ENCODE measurements around the gene ATP10D.

ATP10D gene

GRCh38 chr4:47621181-47621580, 136.1 kb downstream of the ATP10D start:
- H3K27ac Mint-ChIP-seq, result no peak overlapping the region
- no peaks in the 10 kb centered on the region for H3K36me3 Mint-ChIP-seq (ENCODE audit: low read depth)
- H3K4me3 Mint-ChIP-seq, result no peak overlapping the region
- no peak for DNase-seq
- H3K4me1 Mint-ChIP-seq (ENCODE audit: low read depth), result no peaks in the 10 kb centered on the region
- H3K27me3 Mint-ChIP-seq, result no peaks in the 10 kb centered on the region
- H3K9me3 Mint-ChIP-seq, result no peaks in the 10 kb centered on the region

DNA sequence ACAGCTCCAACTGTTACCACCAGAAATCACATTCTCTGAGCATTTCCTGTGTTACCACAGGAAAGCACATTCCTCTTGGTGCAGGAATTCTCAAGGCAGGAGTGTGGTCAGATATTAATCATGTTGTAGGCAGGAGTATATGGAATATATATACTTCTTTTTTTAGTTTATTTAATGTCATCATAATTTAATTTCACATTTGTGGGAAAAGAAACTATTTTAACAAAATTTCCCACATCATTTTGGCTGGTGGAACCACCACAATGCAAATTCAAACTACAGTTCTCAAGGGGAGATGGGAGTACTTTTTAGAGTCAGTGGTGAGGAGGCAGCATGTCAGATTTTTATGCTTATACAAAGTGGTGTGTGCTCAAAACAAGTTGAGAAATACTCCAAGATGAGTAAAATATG, 139.0 kb downstream of the ATP10D start:
- Mint-ChIP-seq H3K36me3 (ENCODE audit: low read depth) (no peaks in the 10 kb centered on the region), H3K9me3 (no peaks in the 10 kb centered on the region), H3K27me3 (no peaks in the 10 kb centered on the region), H3K4me1 (ENCODE audit: low read depth) (no peaks in the 10 kb centered on the region), H3K4me3 (no peak overlapping the region), H3K27ac (no peak overlapping the region)
- DNase-seq, result no peak

DNA sequence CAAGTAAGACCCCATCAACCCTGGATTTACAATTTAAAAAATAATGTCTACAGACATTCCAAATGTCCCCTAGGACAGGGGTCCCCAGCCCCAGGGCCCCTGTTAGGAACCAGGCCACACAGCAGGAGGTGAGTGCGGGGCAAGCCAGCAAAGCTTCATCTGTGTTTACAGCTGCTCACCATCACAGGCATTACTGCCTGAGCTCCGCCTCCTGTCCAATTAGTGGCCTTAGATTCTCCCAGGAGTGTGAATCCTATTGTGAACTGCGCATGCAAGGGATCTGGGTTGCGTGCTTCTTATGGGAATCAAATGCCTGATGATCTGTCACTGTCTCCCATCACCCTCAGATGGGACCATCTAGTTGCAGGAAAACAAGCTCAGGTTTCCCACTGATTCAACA, 146.1 kb downstream of the ATP10D start:
- H3K27ac Mint-ChIP-seq, result no peak overlapping the region
- no peak overlapping the region for H3K4me3 Mint-ChIP-seq
- no peaks in the 10 kb centered on the region for H3K4me1 Mint-ChIP-seq (ENCODE audit: low read depth)
- H3K27me3 Mint-ChIP-seq, result peaks cover 3% of the 10 kb centered on the region
- H3K9me3 Mint-ChIP-seq, result no peaks in the 10 kb centered on the region
- DNase-seq, result no peak
- no peaks in the 10 kb centered on the region for H3K36me3 Mint-ChIP-seq (ENCODE audit: low read depth)

DNA sequence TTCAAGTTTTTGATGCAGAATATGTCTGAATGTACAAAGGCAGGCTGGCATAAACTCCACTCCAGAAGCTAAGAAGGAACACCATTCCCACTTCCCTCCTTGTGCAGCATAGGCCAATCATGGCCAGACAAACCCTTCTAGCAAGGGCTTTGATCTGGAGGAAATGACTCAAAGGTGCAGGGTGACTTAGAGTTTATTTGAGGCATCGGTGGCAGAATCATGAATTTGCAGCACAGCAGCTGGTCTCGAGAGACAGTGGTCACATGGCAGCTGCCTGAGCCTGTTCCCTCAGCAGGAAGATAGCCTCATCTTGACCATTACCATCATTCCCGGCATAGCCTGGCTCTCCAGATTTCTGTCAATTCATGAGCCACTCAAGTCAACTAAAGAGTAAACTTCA, 154.5 kb downstream of the ATP10D start:
- no peaks in the 10 kb centered on the region for H3K4me1 Mint-ChIP-seq (ENCODE audit: low read depth)
- H3K27me3 Mint-ChIP-seq, result peaks cover 25% of the 10 kb centered on the region
- no peak overlapping the region for H3K27ac Mint-ChIP-seq
- H3K4me3 Mint-ChIP-seq, result no peak overlapping the region
- H3K36me3 Mint-ChIP-seq (ENCODE audit: low read depth), result no peaks in the 10 kb centered on the region
- DNase-seq, result no peak
- peaks cover 6% of the 10 kb centered on the region for H3K9me3 Mint-ChIP-seq

GRCh38 chr4:47640911-47641310, 155.8 kb downstream of the ATP10D start:
- DNase-seq, result no peak
- Mint-ChIP-seq H3K27me3 (peaks cover 28% of the 10 kb centered on the region), H3K36me3 (ENCODE audit: low read depth) (no peaks in the 10 kb centered on the region), H3K27ac (no peak overlapping the region), H3K4me3 (no peak overlapping the region), H3K9me3 (peaks cover 6% of the 10 kb centered on the region), H3K4me1 (ENCODE audit: low read depth) (no peaks in the 10 kb centered on the region)

DNA sequence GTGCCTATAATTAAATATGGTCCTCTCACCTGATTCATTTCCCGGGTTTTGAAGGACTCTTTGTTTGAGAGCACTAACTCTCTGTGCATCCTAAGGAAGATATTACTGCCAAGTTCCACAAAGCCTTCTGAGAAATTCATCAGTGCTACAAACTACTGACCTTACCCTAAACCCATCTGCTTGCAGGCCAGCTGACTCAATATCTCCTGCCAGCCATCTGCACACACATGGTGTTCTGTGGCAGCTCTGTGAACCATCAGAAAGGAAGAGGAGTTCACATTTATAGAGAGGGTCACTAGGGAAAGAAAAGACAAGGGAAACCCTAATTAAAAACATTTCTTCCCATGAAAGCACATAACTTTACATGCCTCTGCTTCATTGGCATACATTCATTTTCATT, 156.7 kb downstream of the ATP10D start:
- H3K4me3 Mint-ChIP-seq, result no peak overlapping the region
- no peaks in the 10 kb centered on the region for H3K36me3 Mint-ChIP-seq (ENCODE audit: low read depth)
- peaks cover 4% of the 10 kb centered on the region for H3K9me3 Mint-ChIP-seq
- DNase-seq, result no peak
- no peak overlapping the region for H3K27ac Mint-ChIP-seq
- H3K27me3 Mint-ChIP-seq, result peaks cover 24% of the 10 kb centered on the region
- H3K4me1 Mint-ChIP-seq (ENCODE audit: low read depth), result no peaks in the 10 kb centered on the region

DNA sequence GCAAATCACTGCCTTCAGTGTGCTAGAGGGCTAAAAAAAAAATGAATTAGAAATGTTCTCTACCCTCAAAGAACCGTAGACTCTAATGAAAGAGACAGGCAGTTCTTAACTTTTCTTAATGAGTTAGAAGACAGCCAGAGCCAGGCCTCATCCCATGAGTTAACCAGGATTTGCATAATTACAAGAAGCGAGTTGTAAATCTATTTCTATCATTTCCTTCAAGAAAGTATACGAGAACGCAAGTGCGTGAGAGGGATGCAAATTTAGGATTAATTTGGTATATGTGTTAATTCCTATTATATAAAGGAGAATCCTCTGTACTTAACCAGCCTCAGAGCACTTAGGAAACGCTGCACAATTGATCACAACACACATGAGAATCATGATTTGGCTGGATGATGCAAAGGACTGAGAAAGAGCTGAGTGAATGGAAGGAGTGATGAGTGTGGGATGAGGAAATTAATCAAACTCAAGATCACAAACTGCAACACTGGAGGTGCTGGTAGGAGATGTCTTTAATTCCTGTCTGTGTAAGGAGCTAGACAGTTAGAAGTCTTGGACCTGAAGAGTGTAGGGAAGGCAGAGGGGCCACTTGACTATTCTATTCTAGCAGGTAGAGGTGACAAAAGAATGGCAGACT, 157.2 kb downstream of the ATP10D start:
- Mint-ChIP-seq H3K4me3 (no peak overlapping the region), H3K9me3 (no peaks in the 10 kb centered on the region)

More for the DNA sequence above, 157.2 kb downstream of the ATP10D start:
- H3K4me1 Mint-ChIP-seq (ENCODE audit: low read depth), result no peaks in the 10 kb centered on the region
- DNase-seq, result no peak
- peaks cover 19% of the 10 kb centered on the region for H3K27me3 Mint-ChIP-seq
- no peak overlapping the region for H3K27ac Mint-ChIP-seq
- no peaks in the 10 kb centered on the region for H3K36me3 Mint-ChIP-seq (ENCODE audit: low read depth)

Data from activated T-cell treated with anti-CD3 and anti-CD28 coated beads, Interleukin-2, amount 50 U/mL, for 24 hours (primary cell).